Activated naive CD4-positive, alpha-beta T cell treated with Interleukin-2 at 50 U/mL for 16 hours (primary cell): ENCODE data around the gene KDM4C.
"Not testable (repeated sequence)": the region's sequence is repeated elsewhere in the genome, so short reads cannot be mapped to it uniquely, and the experiment has no call there.

Experiments used
- DNase-seq: peaks from one replicate; pipeline ENCODE4 v3.0.0-alpha.2; 2020

KDM4C gene

DNA sequence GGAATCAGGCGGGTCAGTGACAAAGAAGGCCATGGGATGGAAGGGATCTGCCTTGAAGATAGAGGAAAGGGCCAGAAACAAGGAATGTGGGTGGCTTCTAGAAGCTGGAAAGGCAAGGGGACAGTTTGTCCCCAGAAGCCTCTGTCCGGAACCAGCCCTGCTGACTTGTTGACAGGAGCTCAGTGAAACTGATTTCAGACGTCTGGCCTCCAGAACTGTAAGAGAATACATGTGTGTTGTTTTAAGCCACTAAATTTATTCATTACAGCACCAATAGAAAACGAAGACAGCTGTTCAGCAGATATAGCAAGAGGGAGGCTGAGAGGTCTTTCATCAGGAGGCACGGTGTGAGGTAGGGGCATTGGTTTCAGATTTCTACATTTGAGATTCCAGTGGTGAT, 422.5 kb downstream of the KDM4C start:
- DNase-seq = no peak

- DNase-seq = not testable (repeated sequence)
Measured at GRCh38 chr9:7183139-7183538, 425.4 kb downstream of the KDM4C start.

- no peak for DNase-seq
Measured at GRCh38 chr9:7185612-7186011, 427.8 kb downstream of the KDM4C start.

DNA sequence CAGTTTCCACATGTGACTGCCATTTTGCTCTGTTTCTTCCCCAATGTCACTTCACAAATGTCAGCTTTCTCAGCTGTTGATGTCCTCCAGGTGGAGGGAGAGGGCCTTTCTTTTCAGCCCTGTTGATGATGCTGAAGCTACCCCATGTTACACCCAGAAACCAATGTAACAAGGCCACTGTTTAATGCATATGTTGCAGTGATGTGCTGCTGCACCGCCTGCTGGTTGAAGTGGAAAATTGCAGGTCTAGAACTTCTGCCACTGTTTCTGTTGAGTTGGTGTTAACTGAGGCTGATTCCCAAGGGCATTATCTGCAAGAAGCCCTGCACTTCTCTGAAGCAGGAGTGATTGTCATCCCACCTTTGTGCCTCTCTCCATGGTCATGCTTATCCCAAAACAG, 428.4 kb downstream of the KDM4C start:
- DNase-seq = no peak

GRCh38 chr9:7192266-7192665, 434.5 kb downstream of the KDM4C start:
- DNase-seq = no peak

- DNase-seq = no peak
Measured at GRCh38 chr9:7195526-7195925, 437.8 kb downstream of the KDM4C start.

GRCh38 chr9:7196467-7196866, 438.7 kb downstream of the KDM4C start:
- no peak for DNase-seq

- no peak for DNase-seq
Measured at GRCh38 chr9:7201196-7201595, 443.4 kb downstream of the KDM4C start.

DNA sequence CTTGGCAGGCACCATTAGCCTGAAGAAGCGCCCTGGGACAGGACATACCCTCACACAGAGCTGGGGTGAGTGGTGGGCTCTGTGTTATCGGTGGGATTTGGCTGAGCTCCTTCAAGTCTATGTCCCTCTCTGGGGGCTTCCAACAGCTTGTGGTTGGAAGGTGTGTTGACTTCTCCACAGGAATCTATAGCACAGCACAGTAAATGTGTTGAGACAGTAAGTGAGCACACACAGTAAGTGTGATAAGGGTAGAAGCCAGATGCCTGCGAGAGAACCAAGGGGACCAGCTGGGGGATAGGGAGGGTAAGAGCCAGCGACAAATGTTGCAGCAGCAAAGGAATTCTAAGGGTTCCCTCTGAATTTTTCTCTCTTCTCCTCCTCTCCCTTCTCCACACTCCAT, 448.0 kb downstream of the KDM4C start:
- no peak for DNase-seq

GRCh38 chr9:7206221-7206758, 448.5 kb downstream of the KDM4C start:
- DNase-seq = no peak

GRCh38 chr9:7209016-7209715, 451.4 kb downstream of the KDM4C start:
- no peak for DNase-seq

- no peak for DNase-seq
Measured at GRCh38 chr9:7209990-7210389, 452.2 kb downstream of the KDM4C start.

DNA sequence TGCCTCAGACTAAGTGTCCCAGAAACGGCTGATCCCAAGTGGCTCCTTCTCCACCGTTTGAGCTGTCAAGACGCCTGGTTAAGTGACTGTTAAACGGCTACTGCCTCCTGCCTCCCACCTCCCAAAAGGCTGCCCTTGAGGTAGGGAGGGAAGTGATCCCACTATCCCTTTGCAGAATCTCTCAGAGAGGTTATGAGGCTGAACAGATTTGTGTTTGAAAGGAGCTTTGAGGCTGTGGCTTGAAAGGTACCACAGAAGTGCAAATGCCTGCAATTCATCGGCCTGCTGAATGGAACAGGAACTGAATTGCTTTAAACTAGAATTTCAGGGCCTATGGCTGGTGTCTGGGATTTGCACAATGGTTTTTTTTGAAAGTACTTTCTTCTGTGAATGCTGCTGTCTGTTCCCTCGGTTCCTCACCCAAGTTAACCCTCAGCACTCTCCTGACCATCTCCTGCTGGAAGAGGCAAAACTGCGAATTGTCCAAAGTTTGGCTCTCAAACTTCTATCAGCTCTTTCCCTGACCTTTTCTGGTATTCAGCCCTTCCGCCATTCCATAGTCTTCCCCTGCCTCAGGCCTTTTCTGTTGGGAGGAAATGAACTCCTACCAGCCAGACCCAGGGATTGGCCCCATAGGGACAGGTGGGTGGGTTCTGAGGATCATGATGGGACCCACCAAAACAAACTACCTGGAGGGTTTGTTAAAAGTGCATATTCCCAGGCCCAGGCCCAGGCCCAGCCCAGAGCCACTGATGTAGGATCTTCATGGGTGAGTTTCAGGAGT, 453.3 kb downstream of the KDM4C start:
- DNase-seq = no peak

GRCh38 chr9:7211657-7212056, 453.9 kb downstream of the KDM4C start:
- no peak for DNase-seq

GRCh38 chr9:7212101-7212500, 454.3 kb downstream of the KDM4C start:
- DNase-seq = no peak

- peak; percentile 7 for DNase-seq
Measured at GRCh38 chr9:7216004-7216841, 458.4 kb downstream of the KDM4C start.

DNA sequence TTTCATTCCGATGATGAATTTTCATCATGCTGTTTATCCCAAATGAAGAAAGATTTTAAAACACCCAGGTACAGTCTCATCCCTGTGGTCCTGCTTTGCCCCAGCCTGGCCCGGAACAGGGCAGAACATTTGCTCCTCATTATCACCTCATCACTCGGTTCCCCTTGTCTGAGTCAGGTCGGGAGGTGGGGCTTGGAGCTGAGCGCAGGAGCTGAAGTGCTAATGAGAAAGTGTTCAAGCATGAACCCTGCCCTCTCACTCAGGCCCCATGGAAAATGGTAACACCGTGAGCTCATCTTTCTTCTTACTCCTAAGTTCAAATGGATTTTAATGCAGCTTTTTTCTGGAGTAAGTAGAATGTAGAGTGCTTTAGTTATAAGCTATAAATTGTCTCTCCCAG, 466.2 kb downstream of the KDM4C start:
- no peak for DNase-seq
